ENCODE measurements around the gene COG3.

GRCh38 chr13:45433381-45433790 is 31.4 kb upstream of the COG3 start:
- no peak for TF ChIP-seq POLR2AphosphoS5 (IDR thresholded peaks at IDR 0.05; ENCODE audit: low read depth, low read length)
- TF ChIP-seq POLR2A (IDR thresholded peaks at IDR 0.05; ENCODE audit: low read depth, low read length): no peak
- no peak for TF ChIP-seq SPI1 (IDR thresholded peaks at IDR 0.05; ENCODE audit: low read depth, low read length)
- no peak for TF ChIP-seq TAF1 (IDR thresholded peaks at IDR 0.05; ENCODE audit: low read depth, low read length)
